Esophagus squamous epithelium (tissue), 4 donors: ENCODE data around the gene IL26.

Experiments used
- CTCF ChIP-seq, 6 experiments: fragments of 450-650 bp in 4 of 6; fragments of 200-600 bp in 2 of 6; sonication (generic) in 2 of 6; IDR thresholded peaks; one replicate each; pipeline ENCODE4 v1.5.1; 2016 to 2019; ENCODE audit warnings: antibody characterized with exemption in 6 of 6, mild to moderate bottlenecking in 4 of 6, moderate library complexity in 4 of 6
- POLR2A ChIP-seq, 4 donors: fragments of 450-650 bp; IDR thresholded peaks; one replicate each; pipeline ENCODE4 v1.6.1; 2017; ENCODE audit warnings: antibody characterized with exemption in 4 of 4, mild to moderate bottlenecking in 4 of 4, moderate library complexity in 3 of 4

- TF ChIP-seq CTCF (IDR thresholded peaks at IDR 0.05) (no peak), POLR2A (IDR thresholded peaks at IDR 0.05) (no peak)
Measured at GRCh38 chr12:68173792-68174191, 51.8 kb downstream of the IL26 start.
